SK-N-SH (cell line): Measurements from ENCODE around the gene ENTR1. TPM values are rescaled to one million over a fixed set of nuclear protein-coding genes. Genes with fewer than 3 reads are reported as not detected.

Source experiments
- CTCF ChIA-PET: fragments of 300-600, 350-600 bp; formaldehyde crosslinking; extraction: SDS; loops from one replicate; lab custom pipeline; 2021; lab: Yijun Ruan, JAX
- POLR2A ChIA-PET: fragments of 350-600 bp; sonication (Branson Sonifier 250); formaldehyde crosslinking; extraction: SDS; loops from one replicate; lab custom pipeline; 2020; ENCODE audit warnings: antibody characterized with exemption, inconsistent platforms; lab: Yijun Ruan, JAX
- DNase-seq: peaks from one replicate; pipeline ENCODE4 v3.0.0; 2012
- H2AFZ ChIP-seq: fragments of 200-600 bp; sonication (generic); 2 replicates; pipeline ENCODE4 v1.8.1; 2016; ENCODE audit warnings: antibody characterized with exemption, mild to moderate bottlenecking, low read depth
- H3F3A ChIP-seq: fragments of 200-600 bp; sonication (generic); replicated peaks from 2 replicates; pipeline ENCODE3; 2016; ENCODE audit warnings: antibody characterized with exemption, mild to moderate bottlenecking; ENCODE audit not compliant: insufficient read depth
- H3K27ac ChIP-seq, 2 experiments: fragments of 200-500 bp in 1 of 2; fragments of 200-600 bp in 1 of 2; sonication (Bioruptor generic) in 1 of 2; sonication (generic), shearing (Covaris generic) in 1 of 2; 2 replicates each; pipeline versions ENCODE4 v1.5.1 to v1.6.1; 2014 to 2016; ENCODE audit warnings: low read depth in 2 of 2, inconsistent platforms in 1 of 2, low read length in 1 of 2, mild to moderate bottlenecking in 1 of 2, mixed read lengths in 1 of 2
- H3K27me3 ChIP-seq: fragments of 200-600 bp; sonication (generic), shearing (Covaris generic); 2 replicates; pipeline ENCODE4 v1.6.1; 2016; ENCODE audit warnings: mixed run types; ENCODE audit not compliant: insufficient read depth
- H3K36me3 ChIP-seq, 2 experiments: fragments of 200-500 bp in 1 of 2; fragments of 200-600 bp in 1 of 2; sonication (Bioruptor generic) in 1 of 2; sonication (generic) in 1 of 2; replicated peaks in 1 of 2; 2 replicates each; pipeline versions ENCODE3 to v1.5.1; 2014 to 2016; ENCODE audit warnings: low read length in 1 of 2, mild to moderate bottlenecking in 1 of 2; ENCODE audit not compliant: insufficient read depth in 2 of 2, control insufficient read depth in 1 of 2
- H3K4me1 ChIP-seq, 2 experiments: fragments of 200-500 bp in 1 of 2; fragments of 200-600 bp in 1 of 2; sonication (Bioruptor generic) in 1 of 2; sonication (generic), shearing (Covaris generic) in 1 of 2; 2 replicates each; pipeline versions ENCODE4 v1.5.1 to v1.6.1; 2014 to 2016; ENCODE audit warnings: low read depth in 1 of 2, low read length in 1 of 2, mixed run types in 1 of 2; ENCODE audit not compliant: insufficient read depth in 2 of 2, control insufficient read depth in 1 of 2
- H3K4me2 ChIP-seq: fragments of 200-600 bp; sonication (generic), shearing (Covaris generic); 2 replicates; pipeline ENCODE4 v1.6.1; 2017; ENCODE audit warnings: mixed run types
- H3K4me3 ChIP-seq, 2 experiments: fragments of 200-500 bp in 1 of 2; fragments of 200-600 bp in 1 of 2; sonication (Bioruptor generic) in 1 of 2; sonication (generic), shearing (Covaris generic) in 1 of 2; 2 replicates each; pipeline versions ENCODE4 v1.5.1 to v1.8.1; 2014 to 2016; ENCODE audit warnings: low read depth in 2 of 2, inconsistent platforms in 1 of 2, low read length in 1 of 2, mild to moderate bottlenecking in 1 of 2, mixed read lengths in 1 of 2, moderate library complexity in 1 of 2
- H3K79me2 ChIP-seq: fragments of 200-600 bp; sonication (generic); 2 replicates; pipeline ENCODE4 v1.8.1; 2017; ENCODE audit warnings: mild to moderate bottlenecking; ENCODE audit not compliant: insufficient read depth
- H3K9ac ChIP-seq: fragments of 200-600 bp; sonication (generic); 2 replicates; pipeline ENCODE4 v1.6.1; 2017; ENCODE audit warnings: mixed run types
- H3K9me2 ChIP-seq: fragments of 200-600 bp; sonication (generic); 2 replicates; pipeline ENCODE4 v1.6.1; 2017; ENCODE audit warnings: mixed run types
- H3K9me3 ChIP-seq: fragments of 200-600 bp; sonication (generic); 2 replicates; pipeline ENCODE4 v1.6.1; 2017; ENCODE audit warnings: mixed run types, mild to moderate bottlenecking, moderate library complexity
- H4K20me1 ChIP-seq: fragments of 200-600 bp; sonication (generic); 2 replicates; pipeline ENCODE4 v1.6.1; 2017; ENCODE audit warnings: mild to moderate bottlenecking, mixed run types; ENCODE audit not compliant: insufficient read depth
- CHD2 ChIP-seq: fragments of 150-350 bp; IDR thresholded peaks from 2 replicates; pipeline ENCODE4 v1.6.1; 2018; ENCODE audit warnings: low read length; ENCODE audit not compliant: partially characterized antibody
- CTCF ChIP-seq: fragments of 200-600 bp; sonication (generic); IDR thresholded peaks from 2 replicates; pipeline ENCODE4 v1.6.1; 2017; ENCODE audit warnings: antibody characterized with exemption, mild to moderate bottlenecking, moderate library complexity
- FOXM1 ChIP-seq: IDR thresholded peaks from 2 replicates; pipeline ENCODE4 v1.4.0; 2012; ENCODE audit warnings: low read depth, mild to moderate bottlenecking
- GABPA ChIP-seq: IDR thresholded peaks from 2 replicates; pipeline ENCODE4 v1.4.0; 2012; ENCODE audit warnings: low read depth, mild to moderate bottlenecking
- GATA2 ChIP-seq: sonication (generic); formaldehyde crosslinking; IDR thresholded peaks from 2 replicates; pipeline ENCODE4 v1.5.0; 2020; ENCODE audit warnings: mild to moderate bottlenecking, missing genetic modification reagents
- IRF3 ChIP-seq: fragments of 150-350 bp; IDR thresholded peaks from 2 replicates; pipeline ENCODE4 v1.6.1; 2016; ENCODE audit warnings: mild to moderate bottlenecking, low read depth, low read length
- JUND ChIP-seq: IDR thresholded peaks from 2 replicates; pipeline ENCODE4 v1.4.0; 2012
- MAX ChIP-seq: IDR thresholded peaks from 2 replicates; pipeline ENCODE4 v1.4.0; 2012; ENCODE audit warnings: low read depth
- MEF2A ChIP-seq: IDR thresholded peaks from 2 replicates; pipeline ENCODE4 v1.4.0; 2012; ENCODE audit warnings: low read depth, borderline replicate concordance
- MXI1 ChIP-seq: IDR thresholded peaks from 2 replicates; pipeline ENCODE4 v1.6.1; 2012; ENCODE audit warnings: mild to moderate bottlenecking, low read depth, low read length, improper control_type of control experiment
- NFIC ChIP-seq: IDR thresholded peaks from 2 replicates; pipeline ENCODE4 v1.4.0; 2012; ENCODE audit warnings: borderline replicate concordance
- PBX3 ChIP-seq: IDR thresholded peaks from 2 replicates; pipeline ENCODE4; 2012
- RAD21 ChIP-seq: IDR thresholded peaks from 2 replicates; pipeline ENCODE4 v1.6.1; 2012; ENCODE audit warnings: mild to moderate bottlenecking, low read length
- RCOR1 ChIP-seq: fragments of 150-350 bp; IDR thresholded peaks from 2 replicates; pipeline ENCODE4 v1.6.1; 2017; ENCODE audit warnings: antibody characterized with exemption, low read length
- REST ChIP-seq: IDR thresholded peaks from 2 replicates; pipeline ENCODE4 v1.6.1; 2012; ENCODE audit warnings: mild to moderate bottlenecking, low read depth, low read length, moderate library complexity
- RFX5 ChIP-seq: IDR thresholded peaks from 2 replicates; pipeline ENCODE4 v1.6.1; 2012; ENCODE audit warnings: mild to moderate bottlenecking, improper control_type of control experiment, low read length
- SMC3 ChIP-seq: IDR thresholded peaks from 2 replicates; pipeline ENCODE4 v1.6.1; 2012; ENCODE audit warnings: low read depth, low read length, improper control_type of control experiment
- TCF12 ChIP-seq: IDR thresholded peaks from 2 replicates; pipeline ENCODE4 v1.4.0; 2012
- USF1 ChIP-seq: IDR thresholded peaks from 2 replicates; pipeline ENCODE4 v1.4.0; 2012; ENCODE audit warnings: low read depth, borderline replicate concordance
- YY1 ChIP-seq: IDR thresholded peaks from 2 replicates; pipeline ENCODE4 v1.4.0; 2012; ENCODE audit warnings: low read depth, mild to moderate bottlenecking
- ZBTB33 ChIP-seq: IDR thresholded peaks from 2 replicates; pipeline ENCODE4 v1.4.0; 2012; ENCODE audit warnings: low read depth, borderline replicate concordance
- WGBS: methylation state at CpG from one replicate; pipeline ENCODE4 v1.1.6; 2017; ENCODE audit warnings: low lambda C conversion rate; 5-methylcytosine and 5-hydroxymethylcytosine counted together
- polyA plus RNA-seq, 3 experiments: library from polyadenylated mRNA; depleted of rRNA; stranded (reverse); fragments of >200 nt; gene quantifications; 2 replicates each; pipeline ENCODE4 v1.2.3, GENCODE V29; 2012

The ENTR1 gene
- polyA plus RNA-seq, 1 of the 3 experiments (the other 2 are of a cell fraction): 71.3 TPM

- Histone ChIP-seq H3K4me2 (peak within 1 kb of the TSS; percentile 80), H2AFZ (no peak within 1 kb of the TSS), H3K9me2 (no peaks in the 10 kb centered on the region), H3K4me1 (peaks cover 0 to 61% of the 10 kb centered on the region in 2 experiments; a peak in 1 of 4 replicates), H4K20me1 (0 out of 2 replicates have a peak, but pooled peaks cover 3% of the 10 kb centered on the region), H3K27me3 (no peaks in the 10 kb centered on the region), H3K9ac (peak within 1 kb of the TSS; percentile 88), H3K79me2 (no peaks in the 10 kb centered on the region), H3K36me3 (peaks cover 0 to 5% of the 10 kb centered on the region in 2 experiments), H3K9me3 (no peaks in the 10 kb centered on the region), H3K4me3 (peak within 1 kb of the TSS; percentile 79 to 96), H3K27ac (peak within 1 kb of the TSS; percentile 75 to 96; a peak in 3 of 4 replicates), H3F3A (no peaks in the 10 kb centered on the region)
- POLR2A ChIA-PET: interaction anchor here (0.6 to 3.8 kb wide), 9 partner anchors 9 to 51 kb away, joined by 3 to 36 read pairs (median 5); partner anchors contain the start of genes CARD9, ENTR1 and PMPCA
- DNase-seq: peak; percentile 99
- CTCF ChIA-PET: interaction anchor here (0.6 to 6.8 kb wide), 27 partner anchors 10 to 267 kb away, joined by 3 to 65 read pairs (median 6); partner anchors contain the start of genes CARD9, ENTR1, GPSM1 and PMPCA
- 0% methylated on average over 22 of the region's 97 CpGs for WGBS
- TF ChIP-seq MXI1: peak; percentile 76
- peak; percentile 75 for TF ChIP-seq CHD2
- TF ChIP-seq USF1: 0 out of 2 replicates have a peak, but pooled peaks have one; percentile 30
- peak; percentile 40 for TF ChIP-seq RAD21
- TF ChIP-seq IRF3: no peak
- TF ChIP-seq RCOR1: no peak; the same call in 1 of the 2 replicates
- TF ChIP-seq SMC3: peak; percentile 55
- TF ChIP-seq ZBTB33: no peak
- TF ChIP-seq FOXM1: no peak
- peak; percentile 94 for TF ChIP-seq YY1
- 0 out of 2 replicates have a peak, but pooled peaks have one; percentile 31 for TF ChIP-seq PBX3
- peak; percentile 100 for TF ChIP-seq MAX
- TF ChIP-seq MEF2A: no peak; the same call in 1 of the 2 replicates
- TF ChIP-seq TCF12: peak; percentile 5; the same call in 1 of the 2 replicates
- no peak for TF ChIP-seq JUND
- TF ChIP-seq REST: peak; percentile 54; the same call in 1 of the 2 replicates
- no peak for TF ChIP-seq GATA2
- no peak for TF ChIP-seq NFIC
- no peak for TF ChIP-seq RFX5
- TF ChIP-seq GABPA: peak; percentile 89
- TF ChIP-seq CTCF: peak; percentile 85
Observed at GRCh38 chr9:136363106-136363948, 47.1 kb downstream of the ENTR1 start, which contains the start of gene DNLZ. TSS of gene DNLZ (minus strand) at chr9:136363744. CDS start at chr9:136363714, 30 bp downstream.
